T-helper 17 cell (primary cell): ENCODE data around the gene PKD2. TPM values are rescaled to one million over a fixed set of nuclear protein-coding genes. Genes with fewer than 3 reads are reported as not detected.

Experiments used
- ATAC-seq: fragments of 150-1000 bp; cut with Tn5 transposase; 2 replicates; pipeline ENCODE4 v1.10.0; 2021; ENCODE audit warnings: mild to moderate bottlenecking, moderate library complexity
- DNase-seq, 3 donors: peaks; one replicate each; pipeline versions ENCODE4 v3.0.0 to v3.0.0-alpha.2; 2020 to 2021
- H3K9me3 ChIP-seq: one replicate; pipeline ENCODE4 v1.7.0; 2013; ENCODE audit warnings: low read length, mild to moderate bottlenecking; ENCODE audit not compliant: control insufficient read depth, poor library complexity, severe bottlenecking
- H3K27ac Mint-ChIP-seq: one replicate; pipeline ENCODE4 v1.8.0; 2022; ENCODE audit warnings: mild to moderate bottlenecking, moderate library complexity, mixed read lengths
- H3K27me3 Mint-ChIP-seq: one replicate; pipeline ENCODE4 v1.8.0; 2022; ENCODE audit warnings: mixed read lengths
- H3K36me3 Mint-ChIP-seq: one replicate; pipeline ENCODE4 v1.8.0; 2022; ENCODE audit warnings: low read depth, mixed read lengths
- H3K4me1 Mint-ChIP-seq: one replicate; pipeline ENCODE4 v1.8.0; 2022; ENCODE audit warnings: mild to moderate bottlenecking, mixed read lengths
- H3K4me3 Mint-ChIP-seq: one replicate; pipeline ENCODE4 v1.8.0; 2022; ENCODE audit warnings: mild to moderate bottlenecking, moderate library complexity, mixed read lengths
- total RNA-seq, 4 donors: library from RNA in 2 of 4; stranded (reverse) in 2 of 4; gene quantifications; one replicate each; pipeline ENCODE4 v1.2.3 and lab custom pipeline; 2022 to 2026

PKD2 gene
- total RNA-seq, 2 donors from 2014 or later = 10.2 to 11.1 TPM

DNA sequence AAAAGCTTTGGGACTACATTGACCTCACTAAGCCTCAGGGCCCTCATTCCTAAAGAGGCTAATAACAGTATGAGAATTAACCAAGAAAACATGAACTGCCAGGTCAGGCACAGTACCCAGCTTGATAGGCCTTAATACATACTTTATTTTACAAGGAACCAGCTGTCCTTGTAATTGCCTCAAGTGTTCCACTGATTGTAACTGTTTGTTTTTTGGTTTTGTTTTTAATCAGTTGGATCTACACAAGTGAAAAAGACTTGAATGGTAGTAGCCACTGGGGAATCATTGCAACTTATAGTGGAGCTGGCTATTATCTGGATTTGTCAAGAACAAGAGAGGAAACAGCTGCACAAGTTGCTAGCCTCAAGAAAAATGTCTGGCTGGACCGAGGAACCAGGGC, 35.6 kb downstream of the PKD2 start:
- Mint-ChIP-seq H3K36me3 (peaks cover 6% of the 10 kb centered on the region), H3K27me3 (no peaks in the 10 kb centered on the region), H3K4me1 (peaks cover 7% of the 10 kb centered on the region), H3K4me3 (no peak overlapping the region), H3K27ac (no peak overlapping the region)
- ATAC-seq (no peak), DNase-seq (no peak)
- H3K9me3 ChIP-seq = no peaks in the 10 kb centered on the region

DNA sequence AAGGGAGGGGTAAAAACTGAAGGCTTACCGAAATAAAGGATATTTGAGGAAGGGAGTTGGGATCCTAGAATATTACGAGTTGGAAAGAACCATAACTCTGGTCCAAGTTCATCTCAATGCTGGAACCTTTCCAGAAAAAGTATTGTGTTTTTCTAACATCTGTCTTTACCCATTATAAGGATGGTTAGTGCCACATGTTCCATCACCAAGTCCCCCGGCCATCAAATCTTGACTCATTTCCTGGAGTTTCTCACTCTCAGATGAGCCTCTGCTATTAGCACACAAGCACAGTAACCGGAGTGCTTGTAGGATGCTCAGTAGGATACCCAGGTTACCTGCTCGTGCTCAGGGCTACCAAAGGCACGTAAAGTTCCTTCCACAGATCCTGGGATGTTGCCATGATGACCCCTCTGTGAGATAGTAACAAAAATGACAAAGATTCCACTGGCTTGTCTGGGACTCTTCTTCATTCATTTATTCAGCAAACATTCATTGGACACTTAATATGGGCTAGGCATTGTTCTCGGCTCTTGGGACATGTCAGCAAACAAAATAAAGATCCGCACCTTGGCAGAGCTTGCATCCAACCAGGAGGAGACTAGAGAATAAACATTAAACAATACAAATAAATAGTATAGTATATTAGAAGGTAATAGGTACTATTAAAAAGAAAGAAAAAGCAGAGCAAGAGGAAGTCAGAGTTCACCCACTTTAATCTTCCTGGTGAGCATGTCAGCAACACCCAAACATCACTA, 36.3 kb downstream of the PKD2 start:
- no peak for DNase-seq
- peaks cover 6% of the 10 kb centered on the region for H3K36me3 Mint-ChIP-seq
- no peak for ATAC-seq
- H3K27ac Mint-ChIP-seq = no peak overlapping the region
- no peaks in the 10 kb centered on the region for H3K27me3 Mint-ChIP-seq
- H3K4me1 Mint-ChIP-seq = peaks cover 9% of the 10 kb centered on the region
- H3K9me3 ChIP-seq = no peaks in the 10 kb centered on the region
- no peak overlapping the region for H3K4me3 Mint-ChIP-seq

DNA sequence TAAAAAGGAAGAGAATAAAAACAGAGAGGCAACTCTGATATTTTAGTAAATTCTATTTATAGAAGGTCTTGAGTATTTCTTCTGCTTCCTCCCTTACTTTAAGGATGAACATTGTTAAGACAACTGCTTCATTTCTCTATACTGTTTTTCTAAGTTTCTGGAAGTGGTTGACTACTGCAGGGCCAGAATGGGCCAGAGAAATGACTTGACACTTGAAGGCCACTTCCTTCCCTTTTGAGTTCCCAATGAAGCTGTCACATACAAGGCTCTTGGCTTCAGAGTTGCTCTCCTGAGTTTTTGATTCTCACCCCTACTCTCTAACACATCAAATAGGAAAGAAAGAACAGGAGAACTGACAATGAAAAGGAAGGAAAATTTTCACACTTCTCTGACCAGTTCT, 37.6 kb downstream of the PKD2 start:
- DNase-seq (no peak), ATAC-seq (no peak)
- no peak overlapping the region for H3K27ac Mint-ChIP-seq
- no peaks in the 10 kb centered on the region for H3K9me3 ChIP-seq
- H3K4me1 Mint-ChIP-seq = peaks cover 9% of the 10 kb centered on the region
- H3K27me3 Mint-ChIP-seq = no peaks in the 10 kb centered on the region
- no peak overlapping the region for H3K4me3 Mint-ChIP-seq
- H3K36me3 Mint-ChIP-seq = peaks cover 6% of the 10 kb centered on the region

DNA sequence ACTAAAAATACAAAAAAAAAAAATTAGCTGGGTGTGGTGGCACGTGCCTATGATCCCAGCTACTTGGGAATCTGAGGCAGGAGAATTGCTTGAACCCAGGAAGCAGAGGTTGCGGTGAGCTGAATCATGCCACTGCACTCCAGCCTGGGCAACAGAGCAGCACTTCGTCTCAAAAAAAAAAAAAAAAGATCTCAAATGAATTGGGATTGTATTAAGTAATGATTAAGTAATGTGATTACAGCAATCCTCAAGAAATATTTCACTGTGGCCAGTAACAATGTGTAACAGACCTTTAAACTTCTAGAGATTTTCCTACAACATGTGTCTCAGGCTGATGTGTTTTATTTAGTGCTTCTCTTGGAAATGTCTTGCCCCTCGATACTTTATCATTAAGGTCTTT, 46.8 kb downstream of the PKD2 start:
- Mint-ChIP-seq H3K27ac (no peak overlapping the region), H3K4me1 (peaks cover 2% of the 10 kb centered on the region), H3K36me3 (peaks cover 2% of the 10 kb centered on the region), H3K27me3 (no peaks in the 10 kb centered on the region), H3K4me3 (no peak overlapping the region)
- no peak for DNase-seq
- no peaks in the 10 kb centered on the region for H3K9me3 ChIP-seq
- ATAC-seq = no peak

DNA sequence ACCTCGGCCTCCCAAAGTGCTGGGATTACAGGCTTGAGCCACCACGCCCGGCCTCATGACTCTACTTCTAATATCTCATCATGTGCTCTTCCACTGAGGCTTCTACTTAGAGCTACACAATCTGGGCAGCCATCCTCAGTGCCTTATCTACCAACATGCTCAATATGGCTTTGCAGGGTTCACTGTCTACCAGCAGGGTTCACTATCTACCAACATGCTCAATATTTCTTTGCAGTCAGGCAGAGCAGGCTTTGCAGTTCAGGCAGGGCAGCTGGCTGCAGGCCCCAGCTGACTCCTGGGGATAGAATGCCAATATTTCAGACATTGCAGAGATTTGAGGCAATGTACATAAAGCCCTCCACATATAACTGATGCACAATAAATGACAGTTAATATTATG, 47.5 kb downstream of the PKD2 start:
- ATAC-seq (no peak), DNase-seq (no peak)
- H3K4me3 Mint-ChIP-seq = no peak overlapping the region
- H3K9me3 ChIP-seq = no peaks in the 10 kb centered on the region
- H3K27me3 Mint-ChIP-seq = no peaks in the 10 kb centered on the region
- no peak overlapping the region for H3K27ac Mint-ChIP-seq
- peaks cover 2% of the 10 kb centered on the region for H3K4me1 Mint-ChIP-seq
- peaks cover 2% of the 10 kb centered on the region for H3K36me3 Mint-ChIP-seq

DNA sequence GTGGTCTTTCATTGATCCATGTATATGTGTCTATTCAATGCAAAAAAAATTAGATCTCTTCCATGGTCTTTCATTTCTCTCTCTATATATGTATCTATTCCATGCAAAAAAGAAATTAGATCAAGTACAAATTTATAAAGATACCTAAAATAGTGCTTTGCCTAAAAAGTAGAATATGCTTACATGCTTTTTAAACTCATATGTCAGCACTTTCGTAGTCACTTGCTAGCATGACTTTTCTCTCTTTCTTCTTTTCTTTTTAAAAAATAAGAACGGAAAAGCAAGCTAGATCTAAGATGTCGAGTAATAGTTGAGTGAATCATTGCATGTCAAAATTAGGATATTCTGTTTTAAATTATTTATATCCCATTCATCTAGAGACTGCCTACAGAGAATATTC, 50.9 kb downstream of the PKD2 start:
- peaks cover 2% of the 10 kb centered on the region for H3K4me1 Mint-ChIP-seq
- H3K27ac Mint-ChIP-seq = no peak overlapping the region
- no peak for DNase-seq
- no peak for ATAC-seq
- H3K4me3 Mint-ChIP-seq = no peak overlapping the region
- no peaks in the 10 kb centered on the region for H3K27me3 Mint-ChIP-seq
- H3K36me3 Mint-ChIP-seq = no peaks in the 10 kb centered on the region
- no peaks in the 10 kb centered on the region for H3K9me3 ChIP-seq

DNA sequence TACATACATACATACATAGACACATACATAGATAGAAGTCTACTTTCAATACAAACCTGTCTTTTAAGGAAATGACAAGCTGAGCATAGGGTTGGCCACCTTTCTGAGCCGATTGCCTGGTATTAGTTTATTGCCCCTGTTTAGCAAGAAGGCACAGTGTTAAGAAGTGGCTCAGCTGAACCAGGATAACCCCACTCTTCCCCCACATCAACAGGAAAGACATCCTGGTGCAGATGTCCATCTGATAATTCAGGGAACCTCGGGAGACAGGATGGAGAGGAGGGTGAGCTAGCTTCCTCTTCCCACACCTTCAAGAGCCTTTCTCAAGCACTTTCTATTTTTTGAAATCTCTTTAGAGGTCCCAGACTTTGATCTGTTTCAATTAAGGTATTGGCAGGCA, 52.3 kb downstream of the PKD2 start:
- peaks cover 2% of the 10 kb centered on the region for H3K36me3 Mint-ChIP-seq
- no peak overlapping the region for H3K27ac Mint-ChIP-seq
- ATAC-seq (no peak), DNase-seq (no peak)
- H3K27me3 Mint-ChIP-seq = no peaks in the 10 kb centered on the region
- H3K4me3 Mint-ChIP-seq = no peak overlapping the region
- peaks cover 2% of the 10 kb centered on the region for H3K4me1 Mint-ChIP-seq
- no peaks in the 10 kb centered on the region for H3K9me3 ChIP-seq

DNA sequence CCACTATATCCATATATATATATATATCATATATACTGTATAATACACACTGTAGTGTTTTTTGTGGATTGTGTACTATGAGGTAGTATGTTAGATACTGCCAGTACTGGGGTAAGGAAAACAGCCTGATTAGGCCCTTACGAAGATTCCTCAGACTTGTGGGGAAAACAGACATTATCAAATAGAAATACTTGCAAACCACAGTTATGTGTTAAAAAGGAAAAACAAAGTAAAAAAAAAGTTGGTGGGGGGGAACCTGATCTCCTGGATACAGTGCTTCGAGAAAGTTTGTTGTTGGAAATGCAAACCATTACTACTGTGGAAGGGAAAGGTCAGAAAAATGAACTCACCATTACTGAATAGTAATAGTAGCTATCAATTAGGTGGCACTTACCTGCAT, 53.0 kb downstream of the PKD2 start:
- Mint-ChIP-seq H3K36me3 (peaks cover 2% of the 10 kb centered on the region), H3K27me3 (no peaks in the 10 kb centered on the region), H3K4me3 (no peak overlapping the region), H3K27ac (no peak overlapping the region), H3K4me1 (peaks cover 2% of the 10 kb centered on the region)
- DNase-seq (no peak), ATAC-seq (no peak)
- H3K9me3 ChIP-seq = no peaks in the 10 kb centered on the region

DNA sequence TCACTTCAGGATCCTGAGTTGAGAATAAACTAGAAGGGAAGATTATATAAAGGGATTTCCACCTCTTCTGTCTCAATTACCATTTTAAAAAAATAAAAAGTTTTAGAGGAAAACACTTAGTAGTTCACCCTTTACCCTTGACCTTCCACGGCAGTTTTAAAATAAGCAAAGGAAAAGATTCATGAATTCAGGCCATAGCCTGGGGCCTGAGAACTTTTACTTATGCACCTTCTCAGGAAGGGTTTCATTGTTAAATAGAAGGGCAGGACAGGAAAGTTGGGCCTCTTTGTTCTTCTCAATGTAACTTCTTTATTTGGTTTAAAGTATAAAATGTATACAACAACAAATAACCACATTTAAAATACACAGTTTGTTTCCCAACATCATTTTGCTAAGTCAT, 54.9 kb downstream of the PKD2 start:
- no peaks in the 10 kb centered on the region for H3K9me3 ChIP-seq
- H3K4me1 Mint-ChIP-seq = no peaks in the 10 kb centered on the region
- H3K27me3 Mint-ChIP-seq = no peaks in the 10 kb centered on the region
- ATAC-seq = no peak
- no peak for DNase-seq
- H3K27ac Mint-ChIP-seq = no peak overlapping the region
- H3K4me3 Mint-ChIP-seq = no peak overlapping the region
- peaks cover 5% of the 10 kb centered on the region for H3K36me3 Mint-ChIP-seq

DNA sequence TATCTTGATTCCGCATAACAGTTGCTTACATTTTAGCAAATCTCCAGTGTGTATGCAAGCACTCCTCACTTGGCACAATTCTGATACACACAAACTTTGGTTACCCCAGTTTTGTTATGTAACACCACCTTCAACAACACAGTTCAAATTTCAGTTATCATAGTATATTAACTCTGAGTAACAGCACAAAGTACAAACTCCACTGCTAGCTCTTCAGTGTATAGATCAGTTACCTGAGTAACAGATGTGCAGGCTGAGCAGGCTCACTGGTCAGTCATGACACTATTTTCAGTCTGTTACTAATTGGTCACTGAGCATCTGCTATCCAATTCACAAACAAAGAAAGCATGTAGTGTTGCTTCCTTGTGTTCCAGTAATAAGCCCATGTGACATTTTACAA, 55.4 kb downstream of the PKD2 start:
- H3K36me3 Mint-ChIP-seq = peaks cover 9% of the 10 kb centered on the region

DNA sequence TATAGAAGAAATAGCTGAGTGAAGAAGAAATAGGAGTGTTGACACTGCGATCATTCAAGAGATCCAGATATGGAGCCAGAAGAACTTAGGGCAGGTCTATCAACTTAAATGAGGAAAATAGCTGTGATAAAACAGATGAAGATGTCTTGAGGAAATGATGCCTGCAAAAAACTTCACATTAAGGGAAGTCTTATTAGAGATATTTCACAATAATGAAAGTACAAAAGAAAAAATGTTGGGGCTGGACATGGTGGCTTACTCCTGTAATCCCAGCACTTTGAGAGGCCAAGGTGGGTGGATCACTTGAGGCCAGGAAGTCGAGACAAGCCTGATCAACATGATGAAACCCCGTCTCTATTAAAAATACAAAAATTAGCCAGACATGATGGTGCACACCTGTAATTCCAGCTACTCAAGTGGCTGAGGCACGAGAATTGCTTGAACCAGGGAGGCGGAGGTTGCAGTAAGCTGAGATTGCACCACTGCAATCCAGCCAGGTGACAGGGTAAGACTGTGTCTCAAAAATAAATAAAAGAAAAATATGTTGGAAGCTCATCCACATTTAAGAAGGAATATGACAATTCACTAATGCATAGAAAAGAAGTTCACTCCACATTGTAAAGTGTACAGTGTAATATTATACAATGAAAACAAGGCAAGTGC, 56.3 kb downstream of the PKD2 start:
- H3K4me1 Mint-ChIP-seq = no peaks in the 10 kb centered on the region

More for the DNA sequence above, 55.4 kb downstream of the PKD2 start:
- H3K9me3 ChIP-seq = no peaks in the 10 kb centered on the region
- Mint-ChIP-seq H3K4me3 (no peak overlapping the region), H3K4me1 (no peaks in the 10 kb centered on the region), H3K27ac (peak overlapping the region; percentile 71), H3K27me3 (no peaks in the 10 kb centered on the region)
- ATAC-seq (no peak), DNase-seq (no peak)

DNA sequence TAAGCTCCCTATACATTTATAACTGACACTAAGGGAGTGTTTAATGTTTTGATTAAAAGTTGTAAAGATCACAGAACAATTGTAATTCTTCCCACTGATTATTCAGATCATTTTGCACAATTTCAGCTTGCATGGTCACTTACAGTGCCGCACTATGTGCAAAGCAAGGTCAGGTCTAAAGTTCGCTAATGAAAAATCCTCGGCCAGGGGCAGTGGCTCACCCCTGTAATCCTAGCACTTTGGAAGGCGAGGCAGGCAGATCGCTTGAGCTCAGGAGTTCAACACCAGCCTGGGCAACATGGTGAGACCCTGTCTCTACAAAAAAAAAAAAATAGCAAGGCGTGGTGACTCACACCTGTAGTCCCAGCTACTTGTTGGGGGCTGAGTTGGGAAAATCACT, 57.0 kb downstream of the PKD2 start:
- H3K27me3 Mint-ChIP-seq = no peaks in the 10 kb centered on the region
- no peak overlapping the region for H3K27ac Mint-ChIP-seq
- no peaks in the 10 kb centered on the region for H3K9me3 ChIP-seq
- no peak for DNase-seq
- no peaks in the 10 kb centered on the region for H3K4me1 Mint-ChIP-seq
- no peak for ATAC-seq
- no peak overlapping the region for H3K4me3 Mint-ChIP-seq
- H3K36me3 Mint-ChIP-seq = peaks cover 10% of the 10 kb centered on the region

More for the DNA sequence above, 56.3 kb downstream of the PKD2 start:
- DNase-seq = no peak
- Mint-ChIP-seq H3K36me3 (peaks cover 10% of the 10 kb centered on the region), H3K4me3 (no peak overlapping the region), H3K27ac (peak overlapping the region; percentile 71), H3K27me3 (no peaks in the 10 kb centered on the region)
- ATAC-seq = no peak
- H3K9me3 ChIP-seq = no peaks in the 10 kb centered on the region

DNA sequence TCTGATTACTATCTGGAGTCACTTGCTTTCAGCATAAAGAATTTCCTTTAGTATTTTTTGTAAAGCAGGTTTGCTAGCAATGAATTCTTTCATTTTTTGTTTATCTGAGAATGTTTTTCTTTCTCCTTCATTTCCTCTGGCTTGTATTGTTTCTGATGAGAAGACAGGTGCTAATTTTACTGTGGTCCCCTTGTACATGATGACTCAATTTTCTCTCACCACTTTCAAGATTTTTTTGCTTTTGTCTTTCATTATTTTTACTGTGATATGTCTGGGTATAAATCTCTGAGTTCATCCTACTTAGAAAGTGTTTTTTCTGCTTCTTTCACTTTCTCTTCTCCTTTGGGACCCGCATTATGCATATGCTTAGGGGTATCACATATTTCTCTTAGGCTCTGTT, 62.6 kb downstream of the PKD2 start:
- H3K27ac Mint-ChIP-seq = no peak overlapping the region
- ATAC-seq (no peak), DNase-seq (no peak)
- H3K36me3 Mint-ChIP-seq = peaks cover 19% of the 10 kb centered on the region
- no peaks in the 10 kb centered on the region for H3K27me3 Mint-ChIP-seq
- H3K9me3 ChIP-seq = peaks cover 4% of the 10 kb centered on the region
- H3K4me1 Mint-ChIP-seq = no peaks in the 10 kb centered on the region
- H3K4me3 Mint-ChIP-seq = no peak overlapping the region

DNA sequence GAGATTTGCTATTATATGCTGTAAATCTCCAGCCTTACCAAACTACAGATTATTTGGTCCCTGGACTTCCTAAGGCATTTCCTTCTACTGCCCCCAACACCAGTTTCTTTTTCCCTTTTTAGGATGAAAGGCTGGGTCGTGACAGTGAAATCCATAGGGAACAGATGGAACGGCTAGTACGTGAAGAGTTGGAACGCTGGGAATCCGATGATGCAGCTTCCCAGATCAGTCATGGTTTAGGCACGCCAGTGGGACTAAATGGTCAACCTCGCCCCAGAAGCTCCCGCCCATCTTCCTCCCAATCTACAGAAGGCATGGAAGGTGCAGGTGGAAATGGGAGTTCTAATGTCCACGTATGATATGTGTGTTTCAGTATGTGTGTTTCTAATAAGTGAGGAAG, 67.9 kb downstream of the PKD2 start:
- H3K27me3 Mint-ChIP-seq = no peaks in the 10 kb centered on the region
- DNase-seq (no peak), ATAC-seq (no peak)
- no peak overlapping the region for H3K4me3 Mint-ChIP-seq
- no peaks in the 10 kb centered on the region for H3K4me1 Mint-ChIP-seq
- peaks cover 10% of the 10 kb centered on the region for H3K36me3 Mint-ChIP-seq
- no peak overlapping the region for H3K27ac Mint-ChIP-seq
- H3K9me3 ChIP-seq = peaks cover 4% of the 10 kb centered on the region
